Trophoblast cell (in vitro differentiated cells and primary cell): ENCODE results near the gene AGAP1.

Source experiments
- DNase-seq, 2 donors: peaks; one replicate each; pipeline ENCODE4 v3.0.0-alpha.2; 2016
- H2AFZ ChIP-seq: 2 replicates; pipeline ENCODE4 v1.6.1; 2013; ENCODE audit warnings: low read length, moderate library complexity, mild to moderate bottlenecking; ENCODE audit not compliant: insufficient read depth, poor library complexity
- H2AK5ac ChIP-seq: 2 replicates; pipeline ENCODE4 v1.6.1; 2013; ENCODE audit warnings: mild to moderate bottlenecking, low read length
- H2BK120ac ChIP-seq: 2 replicates; pipeline ENCODE4 v1.6.1; 2013; ENCODE audit warnings: low read length, mild to moderate bottlenecking, moderate library complexity; ENCODE audit not compliant: insufficient read depth, poor library complexity
- H2BK12ac ChIP-seq: 2 replicates; pipeline ENCODE4 v1.6.1; 2013; ENCODE audit warnings: mild to moderate bottlenecking, low read length, moderate library complexity
- H2BK5ac ChIP-seq: 2 replicates; pipeline ENCODE4 v1.6.1; 2013; ENCODE audit warnings: low read length, low read depth, moderate library complexity, mild to moderate bottlenecking; ENCODE audit not compliant: poor library complexity
- H3K14ac ChIP-seq: 2 replicates; pipeline ENCODE4 v1.6.1; 2013; ENCODE audit warnings: mild to moderate bottlenecking, low read length
- H3K18ac ChIP-seq: 2 replicates; pipeline ENCODE4 v1.6.1; 2013; ENCODE audit warnings: mild to moderate bottlenecking, low read length
- H3K23ac ChIP-seq: 2 replicates; pipeline ENCODE4 v1.6.1; 2013; ENCODE audit warnings: low read length
- H3K27ac ChIP-seq: 2 replicates; pipeline ENCODE4 v1.5.1; 2013; ENCODE audit warnings: low read depth, mild to moderate bottlenecking, inconsistent platforms, low read length, moderate library complexity
- H3K27me3 ChIP-seq: 2 replicates; pipeline ENCODE4 v1.6.1; 2013; ENCODE audit warnings: inconsistent platforms, mild to moderate bottlenecking, low read length, moderate library complexity; ENCODE audit not compliant: insufficient read depth
- H3K36me3 ChIP-seq, 2 experiments: 1 replicate in 1 of 2; 2 replicates in 1 of 2; pipeline ENCODE4 v1.6.1; 2013; ENCODE audit warnings: low read length in 2 of 2, mild to moderate bottlenecking in 2 of 2, moderate library complexity in 1 of 2; ENCODE audit not compliant: insufficient read depth in 2 of 2, control insufficient read depth in 1 of 2
- H3K4ac ChIP-seq: 2 replicates; pipeline ENCODE4 v1.6.1; 2013; ENCODE audit warnings: low read depth, mild to moderate bottlenecking, low read length, moderate library complexity
- H3K4me1 ChIP-seq, 2 experiments: 1 replicate in 1 of 2; 2 replicates in 1 of 2; pipeline ENCODE4 v1.6.1; 2013; ENCODE audit warnings: low read length in 2 of 2, mild to moderate bottlenecking in 2 of 2, moderate library complexity in 1 of 2; ENCODE audit not compliant: insufficient read depth in 2 of 2, control insufficient read depth in 1 of 2
- H3K4me2 ChIP-seq: 2 replicates; pipeline ENCODE4 v1.6.1; 2013; ENCODE audit warnings: inconsistent platforms, mild to moderate bottlenecking, low read length, moderate library complexity
- H3K4me3 ChIP-seq: 2 replicates; pipeline ENCODE4 v1.5.1; 2013; ENCODE audit warnings: mild to moderate bottlenecking, low read depth, low read length, inconsistent platforms
- H3K79me1 ChIP-seq: one replicate; pipeline ENCODE4 v1.6.1; 2013; ENCODE audit warnings: low read length
- H3K79me2 ChIP-seq: 2 replicates; pipeline ENCODE4 v1.6.1; 2013; ENCODE audit warnings: low read length, mild to moderate bottlenecking; ENCODE audit not compliant: control insufficient read depth, insufficient read depth, poor library complexity
- H3K9ac ChIP-seq: 2 replicates; pipeline ENCODE4 v1.6.1; 2013; ENCODE audit warnings: mild to moderate bottlenecking, low read length
- H3K9me3 ChIP-seq: 2 replicates; pipeline ENCODE4 v1.6.1; 2013; ENCODE audit warnings: low read depth, mild to moderate bottlenecking, control low read depth, inconsistent platforms, low read length; ENCODE audit not compliant: insufficient read depth
- H4K12ac ChIP-seq: 2 replicates; pipeline ENCODE4 v1.6.1; 2013; ENCODE audit warnings: low read depth, mild to moderate bottlenecking, low read length, moderate library complexity
- H4K8ac ChIP-seq: 2 replicates; pipeline ENCODE4 v1.6.1; 2013; ENCODE audit warnings: low read depth, mild to moderate bottlenecking, low read length, moderate library complexity
- H4K91ac ChIP-seq: one replicate; pipeline ENCODE4 v1.6.1; 2013; ENCODE audit warnings: low read depth, mild to moderate bottlenecking, low read length, moderate library complexity
- WGBS: extraction: QIAGEN DNeasy Blood & Tissue Kit; methylation state at CpG from one replicate; pipeline ENCODE4 v1.1.7; 2013; ENCODE audit warnings: missing lambda C conversion rate; ENCODE audit not compliant: insufficient read length, insufficient coverage; ENCODE audit errors: extremely low coverage; 5-methylcytosine and 5-hydroxymethylcytosine counted together

The AGAP1 gene

DNA sequence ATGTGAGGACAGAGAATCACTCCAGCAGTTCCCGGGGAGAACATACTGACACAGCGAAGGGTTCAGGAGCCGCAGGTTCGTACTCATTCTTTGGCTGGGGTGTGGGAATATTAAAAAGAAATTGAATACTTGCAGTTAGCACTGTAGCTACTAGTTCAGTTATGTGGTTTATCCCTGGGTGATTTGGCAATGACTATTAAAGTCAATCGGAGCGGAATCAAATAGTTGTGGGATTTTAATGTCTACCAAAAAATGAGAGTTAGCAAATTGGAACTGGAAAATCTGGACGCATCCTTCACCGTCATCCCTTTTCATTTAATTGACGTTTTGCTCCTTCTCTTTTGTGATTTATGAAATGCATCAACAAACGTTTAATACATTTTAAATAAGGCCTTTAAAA is 623.6 kb downstream of the AGAP1 start:
- Histone ChIP-seq H3K79me1 (no peaks in the 10 kb centered on the region), H3K4me3 (no peak overlapping the region), H3K9ac (no peak overlapping the region), H3K79me2 (no peaks in the 10 kb centered on the region), H2BK12ac (no peak overlapping the region), H2AK5ac (no peak overlapping the region), H3K27me3 (no peaks in the 10 kb centered on the region), H4K91ac (no peak overlapping the region), H3K18ac (no peak overlapping the region), H3K9me3 (no peaks in the 10 kb centered on the region), H3K36me3 (peaks cover 0 to 3% of the 10 kb centered on the region in 2 experiments), H3K4me1 (no peaks in the 10 kb centered on the region), H4K8ac (no peak overlapping the region), H3K14ac (no peak overlapping the region), H4K12ac (no peak overlapping the region), H2AFZ (no peak overlapping the region), H3K27ac (no peak overlapping the region), H3K4me2 (no peak overlapping the region), H2BK120ac (no peak overlapping the region), H2BK5ac (no peak overlapping the region), H3K4ac (no peak overlapping the region), H3K23ac (no peak overlapping the region)
- no CpG with 5 or more reads among the region's 10 CpGs for WGBS
- no peak for DNase-seq

DNA sequence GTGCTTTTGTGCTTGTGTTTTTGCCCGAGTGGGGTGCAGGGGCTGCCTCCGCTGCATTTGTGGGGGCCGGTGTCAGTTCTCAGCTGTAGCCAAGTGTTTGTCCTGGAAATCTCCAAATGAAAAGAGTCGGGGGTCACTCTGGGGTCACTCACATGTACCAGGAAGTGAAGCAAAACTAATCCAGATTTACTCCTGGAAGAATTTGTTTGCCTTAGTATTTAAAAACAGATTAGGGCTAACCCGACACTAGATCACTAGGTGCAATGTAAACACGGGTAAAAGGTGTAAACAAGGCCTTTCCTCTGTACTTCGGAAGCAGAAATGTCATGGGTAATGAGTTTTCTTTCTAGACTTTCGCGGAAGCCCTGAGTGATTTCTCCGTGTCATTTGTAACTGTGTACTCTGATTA is 624.0 kb downstream of the AGAP1 start:
- no peaks in the 10 kb centered on the region for H3K79me1 ChIP-seq
- H3K9me3 ChIP-seq, result no peaks in the 10 kb centered on the region
- H2BK12ac ChIP-seq, result no peak overlapping the region
- WGBS, result no CpG with 5 or more reads among the region's 10 CpGs
- peaks cover 0 to 3% of the 10 kb centered on the region in 2 experiments for H3K36me3 ChIP-seq
- DNase-seq, result no peak
- H3K4me1 ChIP-seq, result no peaks in the 10 kb centered on the region
- H3K9ac ChIP-seq, result no peak overlapping the region
- no peak overlapping the region for H4K12ac ChIP-seq
- H4K91ac ChIP-seq, result no peak overlapping the region
- no peak overlapping the region for H2BK5ac ChIP-seq
- no peak overlapping the region for H3K23ac ChIP-seq
- H2BK120ac ChIP-seq, result no peak overlapping the region
- H2AK5ac ChIP-seq, result no peak overlapping the region
- no peak overlapping the region for H3K4me2 ChIP-seq
- H2AFZ ChIP-seq, result no peak overlapping the region
- H3K4ac ChIP-seq, result no peak overlapping the region
- no peak overlapping the region for H3K18ac ChIP-seq
- H3K79me2 ChIP-seq, result no peaks in the 10 kb centered on the region
- no peaks in the 10 kb centered on the region for H3K27me3 ChIP-seq
- H3K27ac ChIP-seq, result no peak overlapping the region
- H3K14ac ChIP-seq, result no peak overlapping the region
- H3K4me3 ChIP-seq, result no peak overlapping the region
- no peak overlapping the region for H4K8ac ChIP-seq

DNA sequence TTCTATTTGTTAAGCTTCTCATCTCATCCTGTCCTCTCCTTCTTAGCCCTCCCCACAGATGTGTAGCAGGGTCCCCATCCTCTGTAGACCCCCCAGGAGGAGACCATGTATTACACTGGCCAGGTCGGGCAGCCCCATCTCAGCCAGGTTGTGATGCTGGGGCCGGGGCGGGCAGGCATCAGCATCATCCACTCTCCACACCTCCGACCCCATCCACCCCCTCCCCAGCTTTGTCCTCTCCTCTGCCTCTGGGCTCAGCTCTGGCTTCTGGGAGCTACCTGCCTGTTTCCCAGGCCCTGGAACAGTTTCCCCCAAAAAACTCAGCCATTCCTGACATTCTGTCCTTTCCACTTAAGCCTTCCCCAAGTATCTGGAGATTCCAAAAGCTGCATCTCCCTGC is 625.2 kb downstream of the AGAP1 start:
- Histone ChIP-seq H3K9me3 (no peaks in the 10 kb centered on the region), H2BK120ac (no peak overlapping the region), H4K8ac (no peak overlapping the region), H2AK5ac (no peak overlapping the region), H3K4me3 (no peak overlapping the region), H3K4ac (no peak overlapping the region), H3K14ac (no peak overlapping the region), H3K9ac (no peak overlapping the region), H3K27me3 (no peaks in the 10 kb centered on the region), H3K4me2 (no peak overlapping the region), H3K18ac (no peak overlapping the region), H2AFZ (no peak overlapping the region), H2BK12ac (no peak overlapping the region), H3K23ac (no peak overlapping the region), H4K12ac (no peak overlapping the region), H4K91ac (no peak overlapping the region), H2BK5ac (no peak overlapping the region), H3K79me2 (no peaks in the 10 kb centered on the region), H3K36me3 (peaks cover 0 to 6% of the 10 kb centered on the region in 2 experiments), H3K79me1 (no peaks in the 10 kb centered on the region), H3K27ac (no peak overlapping the region), H3K4me1 (no peaks in the 10 kb centered on the region)
- WGBS, result no CpG with 5 or more reads among the region's 4 CpGs
- DNase-seq, result no peak

DNA sequence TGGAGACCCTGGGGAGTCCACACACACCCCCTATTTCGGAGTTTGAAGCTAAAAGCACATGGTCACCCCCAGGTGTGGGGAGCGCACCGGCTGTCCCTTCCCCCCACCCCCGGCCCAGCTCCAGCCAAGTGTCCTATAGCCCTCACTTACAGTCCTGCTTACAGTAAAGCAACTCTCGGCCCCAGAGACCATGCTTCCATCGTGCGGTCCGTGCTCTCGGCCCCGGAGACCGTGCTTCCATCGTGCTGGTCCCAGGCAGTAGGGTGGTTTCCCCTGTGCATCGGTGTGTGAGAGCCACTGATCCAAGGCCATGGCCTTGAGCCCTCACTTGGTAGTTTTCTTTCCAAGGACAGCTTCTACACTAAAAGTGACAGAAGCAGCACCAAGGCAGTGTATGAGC is 625.6 kb downstream of the AGAP1 start:
- Histone ChIP-seq H3K9ac (no peak overlapping the region), H3K4ac (no peak overlapping the region), H2BK5ac (no peak overlapping the region), H2AK5ac (no peak overlapping the region), H3K9me3 (no peaks in the 10 kb centered on the region), H2AFZ (no peak overlapping the region), H3K18ac (no peak overlapping the region), H3K4me3 (no peak overlapping the region), H3K79me1 (no peaks in the 10 kb centered on the region), H4K8ac (no peak overlapping the region), H4K12ac (no peak overlapping the region), H2BK120ac (no peak overlapping the region), H3K23ac (no peak overlapping the region), H4K91ac (no peak overlapping the region), H3K14ac (no peak overlapping the region), H3K4me2 (no peak overlapping the region), H3K36me3 (peaks cover 0 to 6% of the 10 kb centered on the region in 2 experiments), H3K27me3 (no peaks in the 10 kb centered on the region), H2BK12ac (no peak overlapping the region), H3K79me2 (no peaks in the 10 kb centered on the region), H3K27ac (no peak overlapping the region), H3K4me1 (no peaks in the 10 kb centered on the region)
- no peak for DNase-seq
- no CpG with 5 or more reads among the region's 13 CpGs for WGBS
